Coronary artery (tissue), 2 donors: ENCODE data around the gene OR8D2.
"Not testable (repeated sequence)": the region's sequence is repeated elsewhere in the genome, so short reads cannot be mapped to it uniquely, and the experiment has no call there.

Source experiments
- DNase-seq: peaks from one replicate; pipeline ENCODE4 v3.0.0-alpha.2; 2017; ENCODE audit warnings: low spot score
- H3K27ac ChIP-seq, 2 donors: fragments of 200-600 bp; sonication (generic); one replicate each; pipeline ENCODE4 v1.5.1; 2016 to 2019
- H3K4me3 ChIP-seq: fragments of 200-600 bp; sonication (generic); 2 replicates; pipeline ENCODE4 v1.5.1; 2016; ENCODE audit warnings: mild to moderate bottlenecking, moderate library complexity
- TF ChIP-seq, protein P1 (sequence below): fragments of 200-600 bp; sonication (generic); IDR thresholded peaks from one replicate; pipeline ENCODE4 v1.5.1; 2019; ENCODE audit warnings: antibody characterized with exemption

The OR8D2 gene

DNA sequence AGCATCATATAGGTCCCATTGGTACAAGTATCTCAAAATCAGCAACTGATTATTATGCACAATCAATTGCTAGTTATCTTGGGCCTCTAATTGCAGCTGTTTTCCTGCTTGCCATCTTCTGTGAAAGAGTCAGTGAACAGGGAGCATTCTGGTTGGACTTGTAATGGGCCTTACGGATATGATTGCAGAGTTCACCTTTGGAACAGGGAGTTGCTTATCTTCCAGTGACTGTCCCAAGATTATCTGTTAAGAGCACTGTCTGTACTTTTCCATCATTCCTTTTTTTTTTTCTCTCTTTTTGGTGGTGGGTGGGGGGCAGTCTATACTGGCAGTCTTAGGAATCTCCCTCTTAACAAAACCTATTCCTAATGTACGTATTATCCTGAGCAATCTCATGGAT, 46.0 kb downstream of the OR8D2 start:
- no peak for DNase-seq
- Histone ChIP-seq H3K4me3 (no peak overlapping the region), H3K27ac (no peak overlapping the region)
- TF ChIP-seq, protein P1, sequence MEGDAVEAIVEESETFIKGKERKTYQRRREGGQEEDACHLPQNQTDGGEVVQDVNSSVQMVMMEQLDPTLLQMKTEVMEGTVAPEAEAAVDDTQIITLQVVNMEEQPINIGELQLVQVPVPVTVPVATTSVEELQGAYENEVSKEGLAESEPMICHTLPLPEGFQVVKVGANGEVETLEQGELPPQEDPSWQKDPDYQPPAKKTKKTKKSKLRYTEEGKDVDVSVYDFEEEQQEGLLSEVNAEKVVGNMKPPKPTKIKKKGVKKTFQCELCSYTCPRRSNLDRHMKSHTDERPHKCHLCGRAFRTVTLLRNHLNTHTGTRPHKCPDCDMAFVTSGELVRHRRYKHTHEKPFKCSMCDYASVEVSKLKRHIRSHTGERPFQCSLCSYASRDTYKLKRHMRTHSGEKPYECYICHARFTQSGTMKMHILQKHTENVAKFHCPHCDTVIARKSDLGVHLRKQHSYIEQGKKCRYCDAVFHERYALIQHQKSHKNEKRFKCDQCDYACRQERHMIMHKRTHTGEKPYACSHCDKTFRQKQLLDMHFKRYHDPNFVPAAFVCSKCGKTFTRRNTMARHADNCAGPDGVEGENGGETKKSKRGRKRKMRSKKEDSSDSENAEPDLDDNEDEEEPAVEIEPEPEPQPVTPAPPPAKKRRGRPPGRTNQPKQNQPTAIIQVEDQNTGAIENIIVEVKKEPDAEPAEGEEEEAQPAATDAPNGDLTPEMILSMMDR, result no peak

DNA sequence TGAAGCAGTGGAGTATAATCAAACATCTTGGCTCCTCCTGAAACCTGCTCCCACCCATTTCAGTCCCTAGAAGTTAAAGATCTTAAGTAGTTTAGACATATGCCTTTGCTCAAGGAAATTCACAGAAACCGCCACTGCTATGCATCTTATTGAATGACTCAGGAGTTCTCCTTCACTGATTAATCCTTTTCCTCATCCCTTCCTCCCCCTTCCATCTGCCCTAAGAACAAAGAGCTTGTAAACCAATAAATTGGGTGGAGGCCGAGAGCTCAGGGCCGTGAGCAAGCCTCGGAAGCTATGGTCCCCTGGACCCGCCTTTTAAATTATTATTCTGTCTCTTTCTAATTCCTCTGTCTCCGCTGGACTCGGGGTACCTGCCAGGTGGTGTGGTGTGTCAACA, 49.1 kb downstream of the OR8D2 start:
- not testable (repeated sequence) for H3K4me3 ChIP-seq, DNase-seq, H3K27ac ChIP-seq
